ENCODE data around the gene ITCH.
A peak's percentile ranks its signal among the peaks of the same experiment; 100 is the strongest.
"Not testable (repeated sequence)": the region's sequence is repeated elsewhere in the genome, so short reads cannot be mapped to it uniquely, and the experiment has no call there.

Gene ITCH

GRCh38 chr20:34363062-34363464, at the start of gene ITCH:
Gene ITCH (plus strand): TSS chr20:34363273. CDS start chr20:34393812, 30,539 bp downstream.
- DNase-seq, result peak; percentile 93

GRCh38 chr20:34315236-34315635, 47.8 kb upstream of the ITCH start:
- DNase-seq, result no peak

GRCh38 chr20:34316196-34316814, 46.8 kb upstream of the ITCH start:
- DNase-seq, result no peak

GRCh38 chr20:34318609-34319443, 44.2 kb upstream of the ITCH start:
- no peak for DNase-seq

- no peak for DNase-seq
These were observed 42.2 kb upstream of the ITCH start for GRCh38 chr20:34320861-34321260.

GRCh38 chr20:34322267-34323105, 40.6 kb upstream of the ITCH start:
- no peak for DNase-seq

GRCh38 chr20:34324541-34324940, 38.5 kb upstream of the ITCH start:
- DNase-seq, result no peak

GRCh38 chr20:34328207-34328606, 34.9 kb upstream of the ITCH start:
- not testable (repeated sequence) for DNase-seq

GRCh38 chr20:34328928-34329677, 34.0 kb upstream of the ITCH start:
- DNase-seq, result no peak

- not testable (repeated sequence) for DNase-seq
These were observed 32.1 kb upstream of the ITCH start for GRCh38 chr20:34330861-34331544.

GRCh38 chr20:34331838-34332237, 31.2 kb upstream of the ITCH start:
- DNase-seq, result no peak

GRCh38 chr20:34332262-34332920, 30.7 kb upstream of the ITCH start:
- no peak for DNase-seq

GRCh38 chr20:34333786-34334185, 29.3 kb upstream of the ITCH start:
- no peak for DNase-seq

GRCh38 chr20:34334654-34335407, 28.2 kb upstream of the ITCH start:
- no peak for DNase-seq

GRCh38 chr20:34337544-34337943, 25.5 kb upstream of the ITCH start:
- DNase-seq, result no peak

- peak; percentile 5 for DNase-seq
These were observed 24.9 kb upstream of the ITCH start for GRCh38 chr20:34337982-34338726.

GRCh38 chr20:34340726-34341125, 22.3 kb upstream of the ITCH start:
- DNase-seq, result not testable (repeated sequence)

GRCh38 chr20:34341199-34341598, 21.9 kb upstream of the ITCH start:
- DNase-seq, result not testable (repeated sequence)

- no peak for DNase-seq
These were observed 19.4 kb upstream of the ITCH start for GRCh38 chr20:34343458-34344211.
